ENCODE results near the gene P3H1.
A peak's percentile ranks its signal among the peaks of the same experiment; 100 is the strongest.
"Not testable (repeated sequence)": the region's sequence is repeated elsewhere in the genome, so short reads cannot be mapped to it uniquely, and the experiment has no call there.

P3H1 gene

GRCh38 chr1:42773420-42773819, 6.6 kb upstream of the P3H1 start:
- DNase-seq (ENCODE audit: low spot score) = no peak

DNA sequence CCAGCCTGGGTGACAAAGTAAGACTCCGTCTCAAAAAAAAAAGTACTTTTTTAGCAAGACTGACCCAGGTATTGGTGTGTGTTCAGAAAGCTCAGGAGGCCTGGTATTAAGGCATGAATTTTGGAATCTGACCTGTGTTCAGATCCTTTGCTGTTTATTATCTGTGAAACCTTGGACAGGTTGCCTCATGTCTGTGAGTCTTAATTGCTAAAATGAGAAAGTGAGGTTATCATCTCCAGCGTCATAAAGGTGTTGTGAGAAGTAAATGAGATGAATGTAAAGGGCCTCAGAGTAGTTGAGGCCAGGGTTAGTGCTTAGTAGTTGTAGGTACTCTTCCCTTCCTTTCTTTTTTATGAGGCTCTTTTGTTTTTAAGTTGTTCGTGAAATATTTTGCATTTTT, 3.0 kb upstream of the P3H1 start:
- DNase-seq (ENCODE audit: low spot score) = no peak

GRCh38 chr1:42768172-42768571, 1.3 kb upstream of the P3H1 start:
- DNase-seq (ENCODE audit: low spot score) = no peak

GRCh38 chr1:42767510-42768000, 727 bp upstream of the P3H1 start:
- no peak for DNase-seq (ENCODE audit: low spot score)

- DNase-seq (ENCODE audit: low spot score) = peak; percentile 62
Observed at GRCh38 chr1:42765832-42766740, 742 bp downstream of the P3H1 start.

GRCh38 chr1:42765269-42765668, 1.6 kb downstream of the P3H1 start:
- DNase-seq (ENCODE audit: low spot score) = no peak

DNA sequence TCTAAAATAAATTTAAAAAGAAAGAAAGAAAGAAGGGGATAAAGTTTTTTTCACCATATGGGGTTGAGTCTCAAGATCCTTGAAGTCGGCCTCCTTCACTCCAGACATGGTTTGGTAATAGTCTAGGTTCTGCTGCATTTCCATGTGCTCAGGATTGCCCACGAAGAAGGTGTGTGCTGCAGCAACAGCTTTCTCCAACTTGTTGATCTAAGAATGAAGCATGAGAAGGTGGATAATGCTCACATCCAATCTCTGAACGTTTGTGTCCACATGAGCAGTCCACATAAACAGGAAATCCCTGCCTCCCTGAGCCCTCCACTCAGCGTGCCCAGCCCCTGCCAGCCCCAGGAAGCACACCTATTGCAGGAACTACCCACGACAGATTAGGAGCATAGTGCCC, 4.6 kb downstream of the P3H1 start:
- no peak for DNase-seq (ENCODE audit: low spot score)

DNA sequence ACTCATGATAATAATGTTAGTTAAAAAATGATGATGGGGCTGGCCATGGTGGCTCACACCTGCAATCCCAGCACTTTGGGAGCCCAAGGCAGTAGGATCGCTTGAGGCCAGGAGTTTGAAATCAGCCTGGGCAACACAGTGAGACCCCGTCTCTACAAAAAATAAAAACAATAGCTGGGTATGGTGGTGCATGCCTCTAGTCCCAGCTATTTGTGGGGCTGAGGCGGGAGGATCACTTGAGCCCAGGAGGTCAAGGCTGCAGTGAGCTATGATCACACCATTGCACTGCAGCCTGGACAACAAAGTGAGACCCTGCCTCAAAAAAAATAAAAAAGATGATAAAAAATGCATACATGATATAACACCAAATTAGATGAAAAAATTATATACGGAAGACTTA, 5.3 kb downstream of the P3H1 start:
- DNase-seq (ENCODE audit: low spot score) = no peak

DNA sequence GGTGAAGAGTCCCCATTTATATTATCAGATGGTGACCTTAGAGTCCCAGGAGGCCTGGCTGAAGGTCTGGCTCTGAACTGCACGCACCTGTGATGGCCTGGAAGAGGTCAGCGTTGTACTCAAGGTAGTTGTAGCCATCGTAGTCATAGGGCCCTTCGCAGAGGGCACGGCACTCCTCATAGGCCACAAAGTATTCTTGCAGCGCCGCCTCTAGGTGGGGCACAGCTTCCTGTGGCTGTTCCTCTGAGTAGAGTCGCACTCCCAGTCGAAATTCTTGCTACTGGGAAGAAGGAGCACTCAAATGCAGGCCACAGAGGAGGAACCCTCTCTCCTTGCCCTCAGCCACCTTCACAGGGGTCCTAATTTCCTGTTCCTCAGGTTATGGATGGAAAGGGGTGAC, 7.7 kb downstream of the P3H1 start:
- peak; percentile 34 for DNase-seq (ENCODE audit: low spot score)

DNA sequence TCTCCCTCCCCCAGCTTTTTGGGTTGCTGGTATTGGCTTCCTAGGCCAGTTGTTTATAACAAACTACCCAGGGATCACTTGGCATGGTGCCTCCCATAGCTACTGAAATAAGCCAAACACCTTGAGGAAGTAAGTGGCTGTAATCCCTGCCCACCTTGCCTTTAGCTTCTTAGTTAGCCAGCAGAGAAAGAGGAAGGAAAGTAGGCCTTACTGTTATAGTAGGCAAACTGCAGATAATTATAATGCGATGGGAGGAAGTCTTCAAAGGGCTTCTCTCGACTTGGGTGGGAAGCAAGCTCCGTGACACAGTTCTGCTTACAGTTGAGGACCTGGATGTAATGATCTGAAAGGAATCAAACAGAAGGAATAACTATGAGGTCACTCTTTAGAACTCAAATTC, 8.2 kb downstream of the P3H1 start:
- DNase-seq (ENCODE audit: low spot score) = no peak

DNA sequence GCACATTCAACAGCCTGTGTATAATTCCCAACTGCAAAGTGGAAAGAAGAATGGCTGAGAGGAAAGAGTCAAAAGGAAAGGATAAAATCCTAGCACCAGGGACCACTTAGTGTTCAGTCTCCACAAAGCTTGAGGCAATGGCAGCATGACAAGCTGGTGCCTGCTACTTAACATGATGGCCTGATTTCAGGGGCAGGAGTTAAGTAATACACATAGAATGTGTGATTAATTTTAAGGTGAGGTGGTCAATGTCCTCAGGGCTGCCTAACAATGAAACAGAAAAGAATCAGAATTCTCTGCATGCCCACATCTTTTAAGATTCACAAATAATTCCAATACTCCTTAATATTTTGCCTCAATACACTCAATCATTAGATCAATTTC, 8.9 kb downstream of the P3H1 start:
- DNase-seq (ENCODE audit: low spot score) = no peak

- peak; percentile 77 for DNase-seq (ENCODE audit: low spot score)
Observed at GRCh38 chr1:42756956-42757891, 9.6 kb downstream of the P3H1 start.

DNA sequence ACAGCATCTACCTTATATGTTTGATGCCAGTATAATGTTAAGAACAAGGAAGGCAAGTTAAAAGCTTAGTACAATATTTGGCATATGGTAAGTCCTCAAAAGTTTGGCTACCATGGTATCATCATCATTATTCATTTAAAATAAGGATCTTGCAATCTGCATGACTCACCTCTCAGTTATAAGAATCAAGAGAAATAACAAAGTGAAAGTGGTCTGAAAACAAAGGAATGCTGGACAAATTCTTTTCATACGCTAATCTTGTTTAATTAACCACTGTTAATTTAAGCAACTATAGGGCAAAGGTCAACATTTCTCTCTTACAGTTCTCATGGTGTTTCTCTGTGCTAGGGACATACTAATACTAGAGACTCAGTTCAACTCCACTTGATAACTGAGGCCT, 13.8 kb downstream of the P3H1 start:
- DNase-seq (ENCODE audit: low spot score) = no peak

DNA sequence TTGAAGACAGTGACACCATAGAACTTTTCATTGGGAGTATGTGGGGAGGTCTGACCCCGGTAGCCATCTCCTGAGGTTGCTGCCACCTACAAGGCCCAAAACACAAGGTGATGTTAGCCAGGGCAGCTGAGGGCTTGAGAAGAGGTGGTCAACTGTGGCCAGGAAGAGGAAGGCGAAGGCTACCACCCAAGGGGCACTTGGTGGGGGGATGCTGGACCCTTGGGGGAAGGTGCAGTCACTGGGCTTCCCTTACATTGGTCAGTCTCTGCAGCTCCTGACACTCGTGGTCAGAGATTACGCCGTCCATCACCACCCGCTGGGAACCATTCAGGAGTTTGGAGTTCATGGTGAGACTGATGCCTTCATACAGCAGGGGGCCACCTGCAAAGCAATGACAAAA, 14.5 kb downstream of the P3H1 start:
- DNase-seq (ENCODE audit: low spot score) = no peak

GRCh38 chr1:42751511-42752070, 15.2 kb downstream of the P3H1 start:
- not testable (repeated sequence) for DNase-seq (ENCODE audit: low spot score)

DNA sequence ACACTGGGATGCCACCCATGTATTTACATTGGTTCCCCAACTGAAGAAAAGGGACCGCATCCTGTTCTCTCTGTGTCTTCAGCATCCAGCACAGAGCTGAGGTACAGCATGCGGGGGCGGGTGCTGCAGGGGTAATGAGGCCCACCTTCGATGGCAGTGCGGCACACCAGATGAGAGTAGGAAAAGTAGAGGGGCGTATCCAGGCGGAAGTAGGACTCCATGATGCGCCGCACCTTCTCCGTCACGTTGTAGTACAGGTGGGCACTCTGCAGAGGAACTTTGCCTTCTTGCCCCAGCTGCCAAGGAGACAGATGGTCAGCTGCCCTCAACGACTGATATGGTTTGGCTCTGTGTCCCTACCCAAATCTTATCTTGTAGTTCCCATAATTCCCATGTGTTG, 16.8 kb downstream of the P3H1 start:
- DNase-seq (ENCODE audit: low spot score) = no peak

- DNase-seq (ENCODE audit: low spot score) = no peak
Observed at GRCh38 chr1:42748461-42749410, 18.1 kb downstream of the P3H1 start.

DNA sequence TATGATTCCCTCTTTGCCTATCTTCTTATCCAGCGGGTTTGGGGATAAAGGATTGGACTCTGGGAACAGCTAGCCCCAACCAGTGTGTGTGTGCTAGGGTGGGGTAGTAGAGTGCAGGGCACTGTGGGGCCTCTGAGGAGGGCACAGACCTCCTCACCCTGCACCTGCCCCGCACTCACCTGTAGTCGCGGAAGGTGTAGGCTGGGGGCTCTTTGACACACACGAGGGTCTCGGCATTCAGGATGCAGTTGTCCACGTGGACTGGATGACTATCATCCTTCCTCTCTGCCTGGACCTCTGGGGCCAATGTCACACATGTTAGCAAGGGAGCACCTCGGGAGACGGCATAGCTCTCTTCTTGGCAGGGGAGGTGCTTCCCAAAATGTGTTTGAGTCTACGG, 18.8 kb downstream of the P3H1 start:
- no peak for DNase-seq (ENCODE audit: low spot score)

GRCh38 chr1:42747125-42747524, 19.7 kb downstream of the P3H1 start:
- DNase-seq (ENCODE audit: low spot score) = peak; percentile 73

GRCh38 chr1:42746436-42747105, 20.3 kb downstream of the P3H1 start:
- DNase-seq (ENCODE audit: low spot score) = no peak

GRCh38 chr1:42745851-42746250, 21.0 kb downstream of the P3H1 start:
- no peak for DNase-seq (ENCODE audit: low spot score)
